Erythroblast (primary cell): ENCODE results near the gene DFFA.

Source experiments
- GATA1 ChIP-seq: IDR thresholded peaks from 2 replicates; pipeline ENCODE4 v1.6.1; 2011; ENCODE audit warnings: low read depth, mild to moderate bottlenecking, control low read depth, low read length, moderate library complexity
- POLR2A ChIP-seq: IDR thresholded peaks from 2 replicates; pipeline ENCODE4 v1.6.1; 2011; ENCODE audit warnings: mild to moderate bottlenecking, low read length

DNA sequence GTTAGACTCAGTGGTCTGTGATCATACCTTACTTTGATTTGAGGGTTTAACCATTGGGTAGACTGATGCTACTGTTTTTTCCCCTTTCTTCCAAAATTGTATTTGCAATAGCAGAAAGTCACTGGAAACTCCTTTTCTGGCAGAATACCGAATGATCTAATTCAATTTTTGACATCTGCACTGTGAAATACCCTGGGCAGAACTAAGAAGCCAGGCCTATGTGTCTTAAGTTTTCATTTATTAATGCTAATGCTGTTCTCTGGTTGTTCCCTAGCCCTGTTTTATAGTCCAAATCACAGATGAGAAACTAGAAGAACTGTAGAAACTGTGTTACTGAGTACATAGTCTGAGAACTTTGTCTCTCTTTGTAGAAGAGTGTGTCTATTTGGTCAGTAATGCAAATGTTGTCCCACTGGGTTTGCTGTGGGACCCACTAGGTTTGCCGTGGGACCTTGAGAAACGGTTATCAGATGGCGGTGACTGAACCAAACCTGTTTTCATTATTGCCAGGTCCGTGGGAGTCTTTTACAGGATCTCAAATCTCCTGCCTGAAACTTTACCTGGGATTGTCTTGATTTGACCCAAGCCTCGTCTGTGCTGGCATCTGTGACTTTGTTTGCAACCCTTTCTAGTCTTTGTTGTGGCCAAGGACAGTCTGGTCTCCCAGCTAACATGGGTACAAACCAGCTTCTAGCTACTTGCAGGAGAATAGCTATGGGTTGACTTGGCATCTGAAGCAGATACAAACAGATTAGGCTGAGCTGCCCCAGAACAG lies 43.8 kb upstream of the DFFA start:
- TF ChIP-seq POLR2A (no peak), GATA1 (no peak)
